IMR-90 (cell line): ENCODE measurements around the gene TCF25. TPM values are rescaled to one million over a fixed set of nuclear protein-coding genes. Genes with fewer than 3 reads are reported as not detected.

Experiments
- ATAC-seq: fragments of 200-7000 bp; cut with Tn5 transposase; 2 replicates; pipeline ENCODE4 v1.9.1; 2020; ENCODE audit warnings: low read depth, mild to moderate bottlenecking, moderate library complexity
- BruUV-seq: library from RNA; stranded (reverse); fragments of 400-500 nt; replicated peaks from 2 replicates; lab custom pipeline; 2021; lab: Mats Ljungman, UMichigan
- CTCF ChIA-PET: fragments of 300-600 bp; formaldehyde crosslinking; extraction: SDS; loops from one replicate; lab custom pipeline; 2021; ENCODE audit warnings: antibody characterized with exemption; lab: Yijun Ruan, JAX
- POLR2A ChIA-PET: fragments of 300-600 bp; sonication (Branson Sonifier 250); formaldehyde crosslinking; loops from one replicate; lab custom pipeline; 2022; ENCODE audit warnings: antibody characterized with exemption; ENCODE audit not compliant: unreplicated experiment; lab: Charles Lee
- DNase-seq: peaks from one replicate; pipeline ENCODE4 v3.0.0; 2013
- H2AFZ ChIP-seq: replicated peaks from 2 replicates; pipeline ENCODE3; 2013; ENCODE audit warnings: low read length, mild to moderate bottlenecking; ENCODE audit not compliant: poor library complexity
- H2AK5ac ChIP-seq: 2 replicates; pipeline ENCODE4 v1.6.1; 2013; ENCODE audit warnings: low read depth, low read length, inconsistent platforms
- H2AK9ac ChIP-seq: replicated peaks from 2 replicates; pipeline ENCODE3; 2013; ENCODE audit warnings: mild to moderate bottlenecking, low read depth, low read length, moderate library complexity; ENCODE audit not compliant: poor library complexity
- H2BK120ac ChIP-seq: 2 replicates; pipeline ENCODE4 v1.6.1; 2013; ENCODE audit warnings: low read depth, low read length, inconsistent platforms
- H2BK15ac ChIP-seq: 3 replicates; pipeline ENCODE4 v1.6.1; 2013; ENCODE audit warnings: low read depth, low read length, inconsistent platforms
- H2BK20ac ChIP-seq: 2 replicates; pipeline ENCODE4 v1.6.1; 2013; ENCODE audit warnings: low read depth, mild to moderate bottlenecking, inconsistent platforms, low read length, moderate library complexity
- H2BK5ac ChIP-seq: 2 replicates; pipeline ENCODE4 v1.6.1; 2013; ENCODE audit warnings: mild to moderate bottlenecking, low read depth, low read length, inconsistent platforms; ENCODE audit not compliant: poor library complexity, severe bottlenecking
- H3K14ac ChIP-seq: replicated peaks from 2 replicates; pipeline ENCODE4 v1.6.1; 2013; ENCODE audit warnings: low read depth, low read length, inconsistent platforms
- H3K18ac ChIP-seq: 2 replicates; pipeline ENCODE4 v1.6.1; 2013; ENCODE audit warnings: low read depth, low read length, control low read depth
- H3K23ac ChIP-seq: 2 replicates; pipeline ENCODE4 v1.6.1; 2013; ENCODE audit warnings: low read depth, low read length, inconsistent platforms
- H3K27ac ChIP-seq: 2 replicates; pipeline ENCODE4 v1.5.1; 2013; ENCODE audit warnings: mild to moderate bottlenecking, control low read depth, low read length; ENCODE audit not compliant: insufficient read depth
- H3K27me3 ChIP-seq: 2 replicates; pipeline ENCODE4 v1.6.1; 2013; ENCODE audit warnings: low read length; ENCODE audit not compliant: control insufficient read depth, insufficient read depth
- H3K36me3 ChIP-seq: 2 replicates; pipeline ENCODE4 v1.6.1; 2013; ENCODE audit warnings: low read length, mixed read lengths; ENCODE audit not compliant: control insufficient read depth, insufficient read depth
- H3K4ac ChIP-seq: 2 replicates; pipeline ENCODE4 v1.6.1; 2013; ENCODE audit warnings: low read depth, low read length, inconsistent platforms
- H3K4me1 ChIP-seq: 2 replicates; pipeline ENCODE4 v1.6.1; 2013; ENCODE audit warnings: low read length, mixed read lengths; ENCODE audit not compliant: control insufficient read depth, insufficient read depth
- H3K4me2 ChIP-seq: 2 replicates; pipeline ENCODE4 v1.6.1; 2013; ENCODE audit warnings: low read depth, mild to moderate bottlenecking, control low read depth, low read length, moderate library complexity
- H3K4me3 ChIP-seq: 2 replicates; pipeline ENCODE4 v1.5.1; 2013; ENCODE audit warnings: low read depth, mild to moderate bottlenecking, control low read depth, low read length, moderate library complexity; ENCODE audit not compliant: insufficient read depth
- H3K56ac ChIP-seq: 2 replicates; pipeline ENCODE4 v1.6.1; 2013; ENCODE audit warnings: low read length, inconsistent platforms; ENCODE audit not compliant: insufficient read depth; ENCODE audit errors: extremely low read depth
- H3K79me1 ChIP-seq, 2 experiments: 2 replicates each; pipeline ENCODE4 v1.6.1; 2013; ENCODE audit warnings: low read length in 2 of 2, inconsistent platforms in 1 of 2, low read depth in 1 of 2
- H3K9ac ChIP-seq: 2 replicates; pipeline ENCODE4 v1.6.1; 2013; ENCODE audit warnings: low read depth, low read length, control low read depth
- H3K9me1 ChIP-seq: 2 replicates; pipeline ENCODE4 v1.6.1; 2013; ENCODE audit warnings: low read length, inconsistent platforms; ENCODE audit not compliant: insufficient read depth
- H3K9me3 ChIP-seq: 2 replicates; pipeline ENCODE4 v1.6.1; 2013; ENCODE audit warnings: low read length; ENCODE audit not compliant: control insufficient read depth, insufficient read depth
- H4K20me1 ChIP-seq: 2 replicates; pipeline ENCODE4 v1.6.1; 2013; ENCODE audit warnings: low read length, inconsistent platforms; ENCODE audit not compliant: insufficient read depth
- H4K5ac ChIP-seq: 2 replicates; pipeline ENCODE4 v1.6.1; 2013; ENCODE audit warnings: mild to moderate bottlenecking, low read depth, low read length, control low read depth
- H4K8ac ChIP-seq, 2 experiments: 2 replicates each; pipeline ENCODE4 v1.6.1; 2013; ENCODE audit warnings: low read depth in 2 of 2, low read length in 2 of 2, control low read depth in 1 of 2, inconsistent platforms in 1 of 2
- H4K91ac ChIP-seq: 2 replicates; pipeline ENCODE4 v1.6.1; 2013; ENCODE audit warnings: low read depth, low read length, inconsistent platforms; ENCODE audit not compliant: insufficient read depth
- BHLHE40 ChIP-seq: fragments of 150-350 bp; IDR thresholded peaks from 2 replicates; pipeline ENCODE4 v1.6.1; 2016; ENCODE audit warnings: mild to moderate bottlenecking, low read depth, low read length
- CTCF ChIP-seq: conservative IDR thresholded peaks from 2 replicates; pipeline ENCODE4 v1.5.1; 2012; ENCODE audit warnings: mild to moderate bottlenecking, low read depth, low read length, improper control_type of control experiment
- MAZ ChIP-seq: IDR thresholded peaks from 2 replicates; pipeline ENCODE4 v1.6.1; 2012; ENCODE audit warnings: low read depth, mild to moderate bottlenecking, low read length, improper control_type of control experiment, moderate library complexity, borderline replicate concordance
- WGBS, 2 experiments: methylation state at CpG; one replicate each; pipeline versions ENCODE4 v1.1.5 to v1.1.7; 2013; ENCODE audit warnings: missing lambda C conversion rate in 2 of 2; ENCODE audit not compliant: insufficient read length in 1 of 2; ENCODE audit errors: extremely low coverage in 2 of 2; 5-methylcytosine and 5-hydroxymethylcytosine counted together
- dilution Hi-C: fragments of 300-500 bp; cut with HindIII; formaldehyde crosslinking; loops from one replicate; pipeline ENCODE4 v1.14.3; 2018; ENCODE audit warnings: low sequenced_read_pairs; ENCODE audit not compliant: unreplicated experiment
- in situ Hi-C: fragments of 300-500 bp; cut with MboI; formaldehyde crosslinking; loops from 3 replicates; pipeline ENCODE4 v1.14.3; 2019; ENCODE audit warnings: low sequenced_read_pairs, inconsistent platforms, mixed read lengths
- intact Hi-C: fragments of 100-400 bp; cut with micrococcal nuclease; formaldehyde crosslinking; loops from 2 replicates; pipeline ENCODE4 v1.10.0; 2022
- polyA plus RNA-seq, 3 experiments: library from polyadenylated mRNA; depleted of rRNA; stranded (reverse); fragments of >200 nt; gene quantifications; 2 replicates each; pipeline ENCODE4 v1.2.3, GENCODE V29; 2012; ENCODE audit warnings: low replicate concordance in 1 of 3
- total RNA-seq: library from RNA; depleted of rRNA; stranded (reverse); fragments of >200 nt; gene quantifications from 2 replicates; pipeline ENCODE4 v1.2.3, GENCODE V29; 2012

The TCF25 gene
- total and polyA plus RNA-seq, 2 of the 4 experiments (the other 2 are of a cell fraction) = 127 to 184 TPM

GRCh38 chr16:89951509-89951908 lies 78.1 kb downstream of the TCF25 start:
- H3K9me1 ChIP-seq = no peaks in the 10 kb centered on the region
- H2AFZ ChIP-seq = no peak overlapping the region
- ATAC-seq (no peak), DNase-seq (no peak)
- no peak for TF ChIP-seq BHLHE40
- no peak for TF ChIP-seq CTCF
- no peak for TF ChIP-seq MAZ
- no peak overlapping the region for H2AK9ac ChIP-seq
- peaks cover 12% of the 10 kb centered on the region for H3K36me3 ChIP-seq
- H3K18ac ChIP-seq = no peak overlapping the region
- H3K27ac ChIP-seq = no peak overlapping the region
- H2BK5ac ChIP-seq = no peak overlapping the region
- ChIA-PET CTCF (no interaction called here), POLR2A (no interaction called here)
- no TSS peak for BruUV-seq
- no peak overlapping the region for H3K4ac ChIP-seq
- no peak overlapping the region for H2BK20ac ChIP-seq
- no peak overlapping the region for H2AK5ac ChIP-seq
- H3K79me1 ChIP-seq = peaks cover 20 to 61% of the 10 kb centered on the region in 2 experiments
- dilution Hi-C loops = no loop called here
- H3K27me3 ChIP-seq = no peaks in the 10 kb centered on the region
- H4K8ac ChIP-seq = no peak overlapping the region
- H3K9ac ChIP-seq = no peak overlapping the region
- no peak overlapping the region for H4K5ac ChIP-seq
- no peak overlapping the region for H2BK120ac ChIP-seq
- peaks cover 6% of the 10 kb centered on the region; the same call in 1 of the 2 replicates for H3K4me1 ChIP-seq
- intact Hi-C loops = no loop called here
- H2BK15ac ChIP-seq = no peak overlapping the region
- H3K23ac ChIP-seq = no peak overlapping the region
- H3K9me3 ChIP-seq = no peaks in the 10 kb centered on the region
- no peak overlapping the region for H3K4me3 ChIP-seq
- H3K14ac ChIP-seq = no peak overlapping the region
- H3K56ac ChIP-seq = no peak overlapping the region
- peaks cover 17% of the 10 kb centered on the region for H4K20me1 ChIP-seq
- 92% methylated on average over 2 of the region's 5 CpGs; no CpG with 5 or more reads in 1 of the 2 experiments for WGBS, 2 experiments
- in situ Hi-C loops = no loop called here
- no peak overlapping the region for H4K91ac ChIP-seq
- H3K4me2 ChIP-seq = no peak overlapping the region
